CD14-positive monocyte (primary cell): Measurements from ENCODE around the gene RABL3. TPM values are rescaled to one million over a fixed set of nuclear protein-coding genes. Genes with fewer than 3 reads are reported as not detected.

ENCODE experiments used
- DNase-seq, 3 donors: peaks; one replicate each; pipeline ENCODE4 v3.0.0-alpha.2; 2011 to 2022
- H2AFZ ChIP-seq: 2 replicates; pipeline ENCODE4 v1.6.0; 2012; ENCODE audit warnings: mild to moderate bottlenecking, low read depth, low read length, inconsistent platforms; ENCODE audit not compliant: insufficient read depth, poor library complexity, severe bottlenecking
- H3K27ac ChIP-seq, 2 donors: 1 replicate in 1 of 2; 2 replicates in 1 of 2; pipeline ENCODE4 v1.5.1; 2012 to 2013; ENCODE audit warnings: low read length in 2 of 2, control low read depth in 1 of 2, inconsistent platforms in 1 of 2, low read depth in 1 of 2, mild to moderate bottlenecking in 1 of 2
- H3K27me3 ChIP-seq, 2 donors: one replicate each; pipeline versions ENCODE4 v1.6.0 to v1.6.1; 2011 to 2013; ENCODE audit warnings: low read length in 2 of 2; ENCODE audit not compliant: control insufficient read depth in 2 of 2, insufficient read depth in 2 of 2
- H3K36me3 ChIP-seq, 2 donors: replicated peaks in 1 of 2; 1 replicate in 1 of 2; 2 replicates in 1 of 2; pipeline versions ENCODE4 v1.5.1 to v1.6.1; 2012 to 2013; ENCODE audit warnings: low read length in 2 of 2, control low read depth in 1 of 2, inconsistent platforms in 1 of 2, mild to moderate bottlenecking in 1 of 2; ENCODE audit not compliant: insufficient read depth in 2 of 2, control insufficient read depth in 1 of 2
- H3K4me1 ChIP-seq, 2 donors: 1 replicate in 1 of 2; 2 replicates in 1 of 2; pipeline versions ENCODE4 v1.5.1 to v1.6.1; 2012 to 2013; ENCODE audit warnings: low read length in 2 of 2, control low read depth in 1 of 2, inconsistent platforms in 1 of 2, mild to moderate bottlenecking in 1 of 2, moderate library complexity in 1 of 2; ENCODE audit not compliant: insufficient read depth in 2 of 2, control insufficient read depth in 1 of 2
- H3K4me2 ChIP-seq: replicated peaks from 2 replicates; pipeline ENCODE3; 2012; ENCODE audit warnings: low read length, moderate library complexity, mild to moderate bottlenecking; ENCODE audit not compliant: poor library complexity, severe bottlenecking; ENCODE audit errors: extremely low read depth
- H3K4me3 ChIP-seq, 3 experiments: fragments of 200-600 bp in 1 of 3; sonication (generic) in 1 of 3; replicated peaks in 1 of 3; 1 replicate in 2 of 3; 2 replicates in 1 of 3; pipeline ENCODE4 v1.5.1; 2011 to 2013; ENCODE audit warnings: low read length in 3 of 3, mild to moderate bottlenecking in 3 of 3, control low read depth in 2 of 3, low read depth in 2 of 3, inconsistent platforms in 1 of 3, moderate library complexity in 1 of 3
- H3K79me2 ChIP-seq: 2 replicates; pipeline ENCODE4 v1.6.0; 2012; ENCODE audit warnings: mild to moderate bottlenecking, control low read depth, inconsistent platforms, low read length, moderate library complexity; ENCODE audit not compliant: insufficient read depth
- H3K9ac ChIP-seq: 2 replicates; pipeline ENCODE4 v1.6.0; 2017; ENCODE audit warnings: low read length, mild to moderate bottlenecking; ENCODE audit not compliant: insufficient read depth, poor library complexity, severe bottlenecking
- H3K9me3 ChIP-seq, 2 donors: replicated peaks in 1 of 2; 1 replicate in 1 of 2; 2 replicates in 1 of 2; pipeline versions ENCODE4 v1.5.1 to v1.6.1; 2012 to 2013; ENCODE audit warnings: low read length in 2 of 2, control low read depth in 1 of 2; ENCODE audit not compliant: control insufficient read depth in 1 of 2, insufficient read depth in 1 of 2
- H4K20me1 ChIP-seq: 2 replicates; pipeline ENCODE4 v1.6.0; 2012; ENCODE audit warnings: mild to moderate bottlenecking, low read length, control low read depth, moderate library complexity; ENCODE audit not compliant: insufficient read depth
- H3K27ac Mint-ChIP-seq, 7 donors: one replicate each; pipeline ENCODE4 v1.8.0; 2020; ENCODE audit warnings: mild to moderate bottlenecking in 7 of 7, mixed read lengths in 7 of 7, moderate library complexity in 6 of 7, inconsistent platforms in 2 of 7
- H3K27me3 Mint-ChIP-seq, 3 donors: one replicate each; pipeline ENCODE4 v1.8.0; 2021 to 2022; ENCODE audit warnings: low read depth in 3 of 3, mild to moderate bottlenecking in 3 of 3, mixed read lengths in 3 of 3, moderate library complexity in 3 of 3, inconsistent platforms in 1 of 3
- H3K36me3 Mint-ChIP-seq, 2 donors: one replicate each; pipeline ENCODE4 v1.8.0; 2020; ENCODE audit warnings: mixed read lengths in 2 of 2, inconsistent platforms in 1 of 2, mild to moderate bottlenecking in 1 of 2
- H3K4me1 Mint-ChIP-seq: one replicate; pipeline ENCODE4 v1.8.0; 2020; ENCODE audit warnings: mild to moderate bottlenecking, mixed read lengths
- H3K4me3 Mint-ChIP-seq, 2 donors: one replicate each; pipeline ENCODE4 v1.8.0; 2020; ENCODE audit warnings: mild to moderate bottlenecking in 2 of 2, mixed read lengths in 2 of 2, moderate library complexity in 1 of 2
- H3K9me3 Mint-ChIP-seq, 7 donors: one replicate each; pipeline ENCODE4 v1.8.0; 2020 to 2022; ENCODE audit warnings: mixed read lengths in 7 of 7, mild to moderate bottlenecking in 6 of 7, moderate library complexity in 6 of 7, inconsistent platforms in 2 of 7
- CTCF ChIP-seq: fragments of 200-600 bp; IDR thresholded peaks from one replicate; pipeline ENCODE4 v1.8.0; 2022; ENCODE audit warnings: antibody characterized with exemption, mild to moderate bottlenecking
- WGBS: methylation state at CpG from one replicate; pipeline ENCODE4 v1.1.5; 2013; ENCODE audit warnings: missing lambda C conversion rate; ENCODE audit not compliant: insufficient coverage; 5-methylcytosine and 5-hydroxymethylcytosine counted together
- intact Hi-C, 2 donors: fragments of 100-400 bp; cut with micrococcal nuclease; formaldehyde crosslinking; loops; one replicate each; pipeline versions ENCODE4 v1.15.0 to v1.15.1; 2023
- polyA plus RNA-seq, 3 donors: library from polyadenylated mRNA; depleted of rRNA in 1 of 3; unstranded in 2 of 3; stranded (reverse) in 1 of 3; fragments of 300-500 nt in 2 of 3; fragments of >200 nt in 1 of 3; fragmentation: Illumina TruSeq in 2 of 3; gene quantifications; 1 replicate in 2 of 3; 2 replicates in 1 of 3; pipeline ENCODE4 v1.2.3, GENCODE V29; 2012 to 2021

RABL3 gene
- polyA plus RNA-seq, 3 donors: 2.0 to 14.9 (median 11.5) TPM

- no peak overlapping the region for H3K27ac Mint-ChIP-seq
- peak in 2 of 3 donors; percentile 3 to 17 for DNase-seq
- Histone ChIP-seq H3K4me2 (no peak overlapping the region), H3K27me3 (no peaks in the 10 kb centered on the region), H3K4me3 (no peak overlapping the region), H3K36me3 (no peaks in the 10 kb centered on the region), H4K20me1 (no peaks in the 10 kb centered on the region), H3K27ac (no peak overlapping the region), H3K4me1 (no peaks in the 10 kb centered on the region), H3K79me2 (no peaks in the 10 kb centered on the region), H2AFZ (no peak overlapping the region), H3K9me3 (no peaks in the 10 kb centered on the region), H3K9ac (no peak overlapping the region)
- H3K27me3 Mint-ChIP-seq: no peaks in the 10 kb centered on the region
- intact Hi-C loops: no loop called here
- TF ChIP-seq CTCF: no peak
- no peaks in the 10 kb centered on the region for H3K9me3 Mint-ChIP-seq
- H3K4me1 Mint-ChIP-seq: peaks cover 5% of the 10 kb centered on the region
- peaks cover 8 to 12% of the 10 kb centered on the region in 2 donors for H3K36me3 Mint-ChIP-seq
- H3K4me3 Mint-ChIP-seq: no peak overlapping the region
These were observed 54.2 kb downstream of the RABL3 start for GRCh38 chr3:120688121-120688520.

GRCh38 chr3:120685411-120685810 lies 56.9 kb downstream of the RABL3 start:
- Histone ChIP-seq H3K9ac (no peak overlapping the region), H3K9me3 (no peaks in the 10 kb centered on the region), H3K4me2 (no peak overlapping the region), H3K27ac (no peak overlapping the region), H3K36me3 (no peaks in the 10 kb centered on the region), H3K79me2 (no peaks in the 10 kb centered on the region), H4K20me1 (no peaks in the 10 kb centered on the region), H2AFZ (no peak overlapping the region), H3K27me3 (no peaks in the 10 kb centered on the region), H3K4me3 (no peak overlapping the region), H3K4me1 (no peaks in the 10 kb centered on the region)
- no peaks in the 10 kb centered on the region for H3K27me3 Mint-ChIP-seq
- peaks cover 5% of the 10 kb centered on the region for H3K4me1 Mint-ChIP-seq
- no peak overlapping the region for H3K27ac Mint-ChIP-seq
- intact Hi-C loops: no loop called here
- H3K9me3 Mint-ChIP-seq: no peaks in the 10 kb centered on the region
- no peak overlapping the region for H3K4me3 Mint-ChIP-seq
- peaks cover 6 to 8% of the 10 kb centered on the region in 2 donors for H3K36me3 Mint-ChIP-seq
- DNase-seq: no peak
- TF ChIP-seq CTCF: no peak
- WGBS: no CpG with 5 or more reads among the region's 1 CpG
